ENCODE data around the gene SMCP.

Gene SMCP

DNA sequence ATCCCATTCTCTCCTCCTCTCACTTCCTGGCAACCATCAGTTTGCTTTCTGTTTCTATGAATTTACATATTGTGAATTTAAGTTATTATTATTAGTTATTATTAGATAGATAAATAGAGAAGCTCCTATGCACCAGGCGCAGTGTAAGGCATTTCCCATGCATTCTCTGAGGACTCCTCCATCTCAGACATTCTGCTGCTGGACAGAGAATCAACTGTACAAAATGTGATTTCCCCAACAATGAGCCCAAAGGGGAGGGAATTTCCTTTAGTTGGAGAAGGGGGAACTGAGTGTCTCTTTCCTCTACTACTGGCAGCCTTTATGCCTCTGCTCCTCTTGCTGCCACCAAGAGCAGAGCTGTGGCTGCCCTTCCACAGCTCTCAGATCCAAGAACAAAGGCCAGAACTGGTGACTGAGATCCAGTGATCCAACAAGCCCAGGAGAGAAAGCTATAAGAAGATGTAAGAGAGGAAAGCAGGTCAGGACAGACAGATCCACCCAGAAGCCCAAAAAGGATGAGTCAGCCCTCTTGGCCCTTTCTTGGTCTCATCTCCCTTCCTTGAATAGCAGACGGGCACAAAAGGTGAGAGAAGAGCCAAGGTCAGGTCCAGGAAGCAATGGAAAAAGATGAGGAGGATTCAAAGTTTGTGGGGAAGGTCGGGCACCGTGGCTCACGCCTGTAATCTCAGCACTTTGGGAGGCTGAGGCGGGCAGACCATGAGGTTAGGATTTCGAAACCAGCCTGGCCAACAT, 26.7 kb downstream of the SMCP start:
- no peak for TF ChIP-seq EZH2phosphoT487 (IDR thresholded peaks at IDR 0.05; ENCODE audit: borderline replicate concordance)
- TF ChIP-seq, protein P1, sequence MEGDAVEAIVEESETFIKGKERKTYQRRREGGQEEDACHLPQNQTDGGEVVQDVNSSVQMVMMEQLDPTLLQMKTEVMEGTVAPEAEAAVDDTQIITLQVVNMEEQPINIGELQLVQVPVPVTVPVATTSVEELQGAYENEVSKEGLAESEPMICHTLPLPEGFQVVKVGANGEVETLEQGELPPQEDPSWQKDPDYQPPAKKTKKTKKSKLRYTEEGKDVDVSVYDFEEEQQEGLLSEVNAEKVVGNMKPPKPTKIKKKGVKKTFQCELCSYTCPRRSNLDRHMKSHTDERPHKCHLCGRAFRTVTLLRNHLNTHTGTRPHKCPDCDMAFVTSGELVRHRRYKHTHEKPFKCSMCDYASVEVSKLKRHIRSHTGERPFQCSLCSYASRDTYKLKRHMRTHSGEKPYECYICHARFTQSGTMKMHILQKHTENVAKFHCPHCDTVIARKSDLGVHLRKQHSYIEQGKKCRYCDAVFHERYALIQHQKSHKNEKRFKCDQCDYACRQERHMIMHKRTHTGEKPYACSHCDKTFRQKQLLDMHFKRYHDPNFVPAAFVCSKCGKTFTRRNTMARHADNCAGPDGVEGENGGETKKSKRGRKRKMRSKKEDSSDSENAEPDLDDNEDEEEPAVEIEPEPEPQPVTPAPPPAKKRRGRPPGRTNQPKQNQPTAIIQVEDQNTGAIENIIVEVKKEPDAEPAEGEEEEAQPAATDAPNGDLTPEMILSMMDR (conservative IDR thresholded peaks at IDR 0.05; ENCODE audit: low read length): no peak
- Histone ChIP-seq H3K9me2 (replicated peaks; ENCODE audit: low read depth, low read length) (no peaks in the 10 kb centered on the region), H3K9ac (ENCODE audit: low read depth, low read length, poor library complexity, severe bottlenecking) (no peak overlapping the region), H3K4me2 (ENCODE audit: low read depth, low read length, poor library complexity, severe bottlenecking) (no peak overlapping the region), H3K4me3 (ENCODE audit: low read length, poor library complexity, severe bottlenecking) (no peak overlapping the region), H3K27me3 (ENCODE audit: insufficient read depth, low read length, poor library complexity, severe bottlenecking) (no peaks in the 10 kb centered on the region), H3F3A (ENCODE audit: low read depth) (no peaks in the 10 kb centered on the region), H2AFZ (ENCODE audit: low read length) (no peak overlapping the region), H3K36me3 (ENCODE audit: insufficient read depth, low read length) (no peaks in the 10 kb centered on the region), H3K4me1 (ENCODE audit: insufficient read depth, low read length, poor library complexity, severe bottlenecking) (no peaks in the 10 kb centered on the region), H3K9me3 (ENCODE audit: insufficient read depth, low read depth, low read length) (no peaks in the 10 kb centered on the region), H4K20me1 (ENCODE audit: insufficient read depth, low read length, poor library complexity, severe bottlenecking) (no peaks in the 10 kb centered on the region), H3K79me2 (ENCODE audit: insufficient read depth, low read length) (no peaks in the 10 kb centered on the region)

DNA sequence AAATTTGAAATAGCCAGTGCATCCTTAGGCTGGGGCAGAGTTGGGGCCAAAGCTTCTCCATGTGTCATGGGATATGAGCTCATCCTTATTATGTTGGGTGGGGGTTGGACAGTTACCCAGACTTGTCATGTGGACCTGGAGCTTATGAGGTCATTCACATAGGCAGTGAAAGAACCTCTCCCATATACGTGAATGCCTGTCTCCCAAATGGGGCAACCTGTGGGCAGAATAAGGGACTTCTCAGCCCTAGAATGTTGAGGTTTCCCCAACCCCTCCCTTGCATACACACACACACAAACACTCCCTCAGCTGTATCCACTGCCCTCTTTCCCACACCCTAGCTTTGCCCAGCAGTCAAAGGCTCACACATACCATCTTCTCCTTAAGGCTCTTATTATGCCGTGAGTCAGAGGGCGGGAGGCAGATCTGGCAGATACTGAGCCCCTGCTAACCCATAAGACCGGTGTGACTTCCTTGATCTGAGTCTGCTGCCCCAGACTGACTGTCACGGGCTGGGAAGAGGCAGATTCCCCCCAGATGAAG, 28.0 kb downstream of the SMCP start:
- no peaks in the 10 kb centered on the region for H3K27me3 ChIP-seq (ENCODE audit: insufficient read depth, low read length, poor library complexity, severe bottlenecking)
- H2AFZ ChIP-seq (ENCODE audit: low read length): no peak overlapping the region
- no peaks in the 10 kb centered on the region for H3K79me2 ChIP-seq (ENCODE audit: insufficient read depth, low read length)
- no peak overlapping the region for H3K9ac ChIP-seq (ENCODE audit: low read depth, low read length, poor library complexity, severe bottlenecking)
- no peaks in the 10 kb centered on the region for H4K20me1 ChIP-seq (ENCODE audit: insufficient read depth, low read length, poor library complexity, severe bottlenecking)
- H3K9me2 ChIP-seq (replicated peaks; ENCODE audit: low read depth, low read length): no peaks in the 10 kb centered on the region
- H3K4me2 ChIP-seq (ENCODE audit: low read depth, low read length, poor library complexity, severe bottlenecking): no peak overlapping the region
- no peaks in the 10 kb centered on the region for H3K9me3 ChIP-seq (ENCODE audit: insufficient read depth, low read depth, low read length)
- no peaks in the 10 kb centered on the region for H3F3A ChIP-seq (ENCODE audit: low read depth)
- H3K4me1 ChIP-seq (ENCODE audit: insufficient read depth, low read length, poor library complexity, severe bottlenecking): no peaks in the 10 kb centered on the region
- H3K36me3 ChIP-seq (ENCODE audit: insufficient read depth, low read length): no peaks in the 10 kb centered on the region
- no peak overlapping the region for H3K4me3 ChIP-seq (ENCODE audit: low read length, poor library complexity, severe bottlenecking)
- TF ChIP-seq EZH2phosphoT487 (IDR thresholded peaks at IDR 0.05; ENCODE audit: borderline replicate concordance): no peak
- TF ChIP-seq, protein P1 (conservative IDR thresholded peaks at IDR 0.05; ENCODE audit: low read length): no peak

DNA sequence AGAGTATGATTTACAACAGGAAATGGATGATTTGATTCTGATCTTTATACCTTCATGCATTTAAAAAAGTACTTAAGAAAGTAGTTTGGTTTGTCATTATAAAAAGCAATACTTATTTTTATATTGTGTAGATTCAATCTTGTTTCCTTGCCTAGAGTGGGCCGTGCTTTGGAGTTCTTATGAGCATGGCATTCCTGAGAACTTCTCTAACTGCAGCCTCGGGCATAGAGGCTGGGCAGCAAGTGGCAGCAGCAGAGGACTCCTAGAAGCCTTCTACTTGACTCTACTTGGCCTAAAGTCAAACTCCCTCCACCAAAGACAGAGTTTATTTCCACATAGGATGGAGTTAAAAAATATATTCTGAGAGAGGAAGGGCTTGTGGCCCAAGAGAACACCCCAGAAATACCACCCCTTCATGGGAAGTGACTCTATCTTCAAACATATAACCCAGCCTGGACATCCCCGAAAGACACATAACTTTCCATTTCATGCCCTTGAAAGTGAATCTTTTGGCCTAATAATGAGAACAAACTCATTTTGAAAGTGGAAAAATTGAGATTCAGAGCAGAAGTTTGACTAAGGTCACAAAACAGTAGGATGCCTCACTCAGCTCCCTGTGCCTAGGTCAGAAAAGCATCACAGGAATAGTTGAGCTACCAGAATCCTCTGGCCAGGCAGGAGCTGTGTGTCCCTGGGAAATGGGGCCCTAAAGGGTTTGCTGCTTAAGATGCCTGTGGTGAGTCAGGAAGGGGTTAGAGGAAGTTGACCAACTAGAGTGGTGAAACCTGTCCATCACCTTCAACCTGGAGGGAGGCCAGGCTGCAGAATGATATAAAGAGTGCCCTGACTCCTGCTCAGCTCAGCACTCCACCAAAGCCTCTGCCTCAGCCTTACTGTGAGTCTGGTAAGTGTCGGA, 29.8 kb downstream of the SMCP start, which contains the start of gene IVL:
Gene IVL, plus strand, starts transcription at position 861 of the 916 bp plus-strand sequence. CDS start 1,252 bp downstream, outside the sequence.
- Histone ChIP-seq H2AFZ (ENCODE audit: low read length) (no peak within 1 kb of the TSS), H3K9me2 (replicated peaks; ENCODE audit: low read depth, low read length) (no peaks in the 10 kb centered on the region), H3K4me3 (ENCODE audit: low read length, poor library complexity, severe bottlenecking) (no peak within 1 kb of the TSS), H3K4me2 (ENCODE audit: low read depth, low read length, poor library complexity, severe bottlenecking) (no peak within 1 kb of the TSS), H3K27me3 (ENCODE audit: insufficient read depth, low read length, poor library complexity, severe bottlenecking) (no peaks in the 10 kb centered on the region), H3K9ac (ENCODE audit: low read depth, low read length, poor library complexity, severe bottlenecking) (no peak within 1 kb of the TSS), H4K20me1 (ENCODE audit: insufficient read depth, low read length, poor library complexity, severe bottlenecking) (no peaks in the 10 kb centered on the region), H3K36me3 (ENCODE audit: insufficient read depth, low read length) (no peaks in the 10 kb centered on the region), H3F3A (ENCODE audit: low read depth) (no peaks in the 10 kb centered on the region), H3K4me1 (ENCODE audit: insufficient read depth, low read length, poor library complexity, severe bottlenecking) (no peaks in the 10 kb centered on the region), H3K79me2 (ENCODE audit: insufficient read depth, low read length) (no peaks in the 10 kb centered on the region), H3K9me3 (ENCODE audit: insufficient read depth, low read depth, low read length) (no peaks in the 10 kb centered on the region)
- no peak for TF ChIP-seq EZH2phosphoT487 (IDR thresholded peaks at IDR 0.05; ENCODE audit: borderline replicate concordance)
- TF ChIP-seq, protein P1 (conservative IDR thresholded peaks at IDR 0.05; ENCODE audit: low read length): no peak
